HG03575 (cell line): ENCODE data around the gene INSC.

Source experiments
- ATAC-seq: cut with Tn5 transposase; IDR thresholded peaks from one replicate; pipeline ENCODE4 v1.9.1; 2021; ENCODE audit not compliant: unreplicated experiment, insufficient number of reproducible peaks, low FRiP score; ENCODE audit errors: extremely low read depth

Gene INSC

DNA sequence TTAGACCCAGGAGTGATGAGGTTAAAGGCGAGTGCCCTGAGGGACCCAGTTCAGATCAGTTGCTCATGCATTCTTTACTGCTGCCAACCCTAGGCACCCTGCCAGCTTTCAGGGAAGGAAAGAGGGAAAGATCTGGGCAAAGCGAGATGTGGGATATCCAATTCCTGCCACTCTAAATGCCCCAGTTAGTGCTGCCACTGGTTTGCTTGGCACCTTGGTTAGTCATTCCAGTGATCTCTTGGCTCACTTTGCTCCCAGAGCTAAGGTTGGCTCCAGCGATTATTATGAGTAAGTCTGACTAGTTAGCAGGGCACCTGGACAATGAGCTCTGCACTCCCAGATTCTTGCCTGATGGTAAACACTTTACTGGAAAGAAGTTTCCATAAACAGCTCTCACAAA is 85.0 kb downstream of the INSC start:
- no peak for ATAC-seq

DNA sequence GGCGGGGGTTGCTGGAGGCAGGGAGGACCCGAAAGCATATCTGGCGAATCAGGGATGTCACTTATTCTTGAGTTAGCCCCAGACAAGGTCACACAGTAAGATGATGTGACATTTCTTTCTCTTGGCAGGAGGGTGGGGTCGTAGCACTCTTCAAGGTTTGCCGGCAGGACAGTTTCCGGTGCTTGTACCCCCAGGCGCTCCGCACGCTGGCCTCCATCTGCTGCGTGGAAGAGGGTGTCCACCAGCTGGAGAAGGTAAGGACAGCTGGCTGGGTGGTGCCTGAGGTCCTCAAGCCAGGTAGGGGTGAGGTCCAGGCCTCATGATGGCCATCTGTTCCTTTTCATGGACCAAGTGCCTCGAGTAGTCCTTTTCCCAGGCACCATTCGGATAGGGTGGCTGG is 86.0 kb downstream of the INSC start:
- ATAC-seq: no peak

GRCh38 chr11:15201586-15201985 is 86.9 kb downstream of the INSC start:
- no peak for ATAC-seq

GRCh38 chr11:15202626-15203025 is 87.9 kb downstream of the INSC start:
- ATAC-seq: no peak

DNA sequence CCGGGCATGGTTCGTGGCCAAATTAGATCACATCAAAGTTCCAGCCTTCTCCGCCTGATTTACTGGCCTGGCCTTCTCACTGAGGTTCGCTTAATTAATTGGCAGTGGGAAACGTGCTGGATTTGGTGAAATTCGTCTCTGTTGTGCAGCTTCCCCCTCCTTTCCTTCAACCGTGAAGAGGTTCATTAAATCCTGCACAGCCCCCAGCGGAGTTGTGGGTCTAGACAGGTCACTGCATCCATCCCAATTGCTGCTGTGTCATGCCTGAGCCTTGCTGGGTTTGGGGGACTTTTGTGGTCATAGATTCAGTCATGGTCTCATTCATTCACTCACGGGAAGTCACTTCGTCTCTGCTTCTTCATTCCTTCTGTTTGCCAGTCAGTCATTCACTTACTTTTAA is 90.0 kb downstream of the INSC start:
- ATAC-seq: no peak

- ATAC-seq: no peak
Measured at GRCh38 chr11:15206791-15207190, 92.1 kb downstream of the INSC start.

GRCh38 chr11:15208378-15209222 is 93.9 kb downstream of the INSC start:
- ATAC-seq: peak; percentile 63

DNA sequence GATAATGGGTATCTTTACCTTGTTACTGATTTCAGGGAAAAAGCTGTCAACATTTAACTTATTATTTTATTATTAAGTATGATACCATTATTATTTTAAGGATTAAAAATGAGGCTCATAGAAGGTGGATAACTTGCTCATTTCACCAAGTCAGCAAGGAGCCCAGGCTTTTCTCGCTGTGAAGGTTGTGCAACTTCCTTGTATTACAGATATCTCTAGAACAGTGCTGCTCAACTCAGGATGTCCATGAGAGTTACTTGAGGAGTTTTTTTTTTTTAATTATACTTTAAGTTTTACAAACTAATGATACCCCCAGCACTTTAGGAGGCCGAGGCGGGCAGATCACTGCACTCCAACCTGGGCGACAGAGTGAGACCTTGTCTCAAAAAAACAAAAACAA is 98.2 kb downstream of the INSC start:
- ATAC-seq: no peak

GRCh38 chr11:15213471-15214231 is 98.9 kb downstream of the INSC start:
- ATAC-seq: no peak

GRCh38 chr11:15215005-15215404 is 100.3 kb downstream of the INSC start:
- ATAC-seq: no peak

DNA sequence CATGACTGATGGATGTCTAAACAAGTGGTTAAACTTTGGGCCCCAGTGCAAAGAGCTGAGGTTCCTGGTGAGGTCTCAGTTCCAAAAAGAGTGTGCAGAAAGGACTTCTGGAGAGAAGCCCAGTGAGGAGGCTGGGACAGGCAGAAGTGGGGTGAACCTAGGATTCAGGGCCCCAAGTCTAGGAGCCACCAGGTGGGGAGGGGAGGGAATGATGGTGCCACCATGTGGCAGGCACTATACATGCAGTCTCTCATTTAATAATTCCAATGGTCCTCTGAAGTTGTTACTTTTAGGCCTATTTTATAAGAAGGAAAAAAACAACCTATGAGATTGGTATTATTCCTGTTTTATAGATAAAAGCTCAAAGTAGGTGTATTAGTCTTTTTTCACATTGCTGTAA is 102.0 kb downstream of the INSC start:
- ATAC-seq: no peak

DNA sequence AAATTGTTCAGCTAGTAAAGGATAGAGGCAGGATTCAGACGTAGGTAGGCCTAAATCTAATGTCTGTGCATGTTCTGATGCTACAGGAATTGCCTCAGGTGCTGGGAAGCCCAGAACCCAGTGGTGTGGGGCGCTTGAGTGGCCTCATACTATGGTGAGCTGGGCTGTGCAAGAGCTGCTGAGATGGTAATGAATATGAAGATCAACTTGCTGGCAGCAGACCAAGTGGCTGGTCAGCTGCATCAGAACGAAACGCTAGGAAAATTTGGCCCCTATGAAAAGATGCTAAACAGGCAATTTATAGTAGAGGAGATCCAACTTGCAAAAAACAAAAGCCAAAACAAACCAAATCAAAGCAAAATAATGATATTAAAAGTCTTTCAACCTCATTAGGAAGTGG is 102.7 kb downstream of the INSC start:
- ATAC-seq: no peak

- ATAC-seq: no peak
Measured at GRCh38 chr11:15222777-15223176, 108.1 kb downstream of the INSC start.

- ATAC-seq: no peak
Measured at GRCh38 chr11:15223318-15223717, 108.6 kb downstream of the INSC start.

GRCh38 chr11:15224466-15224865 is 109.7 kb downstream of the INSC start:
- ATAC-seq: no peak

DNA sequence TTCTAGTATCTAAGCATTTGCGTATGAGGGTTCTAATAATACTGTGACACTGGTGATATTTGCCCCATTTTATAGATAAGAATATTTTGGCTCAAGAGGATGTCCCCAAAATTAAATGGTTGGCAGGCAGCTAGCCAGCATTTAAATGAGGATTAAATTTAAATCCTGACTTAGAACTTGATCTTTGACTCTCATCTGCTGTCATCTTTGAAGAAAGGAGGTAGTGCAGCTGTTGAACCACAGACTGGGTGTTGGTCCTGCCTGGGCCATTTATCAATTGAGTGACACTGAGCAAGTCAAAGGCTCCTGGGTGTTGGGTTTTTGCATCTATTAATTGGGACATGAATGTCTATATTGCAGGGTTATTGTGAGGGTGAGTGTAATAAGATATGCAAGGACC is 112.3 kb downstream of the INSC start:
- no peak for ATAC-seq

- no peak for ATAC-seq
Measured at GRCh38 chr11:15228331-15228849, 113.7 kb downstream of the INSC start.

DNA sequence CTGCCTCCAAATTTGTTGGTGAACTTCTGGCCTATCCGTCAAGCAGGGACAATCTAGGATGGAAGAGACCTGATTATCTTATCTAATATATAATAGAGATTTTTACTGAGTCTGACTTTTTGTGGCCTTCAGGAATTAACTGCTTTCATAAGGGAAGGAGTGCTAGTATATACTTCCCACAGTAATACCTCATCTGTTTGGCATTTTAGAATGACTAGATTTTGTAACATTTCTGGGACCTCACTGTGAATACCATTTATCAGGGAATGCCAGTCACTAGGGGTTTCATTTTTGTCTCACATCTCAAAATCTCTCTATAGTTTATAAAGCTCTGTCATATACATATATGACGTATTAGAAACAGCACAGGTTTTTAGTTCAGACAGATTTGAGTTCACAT is 114.3 kb downstream of the INSC start:
- no peak for ATAC-seq

GRCh38 chr11:15232496-15232895 is 117.8 kb downstream of the INSC start:
- ATAC-seq: no peak
